ENCODE measurements around the gene DNAJB11.

Gene DNAJB11

DNA sequence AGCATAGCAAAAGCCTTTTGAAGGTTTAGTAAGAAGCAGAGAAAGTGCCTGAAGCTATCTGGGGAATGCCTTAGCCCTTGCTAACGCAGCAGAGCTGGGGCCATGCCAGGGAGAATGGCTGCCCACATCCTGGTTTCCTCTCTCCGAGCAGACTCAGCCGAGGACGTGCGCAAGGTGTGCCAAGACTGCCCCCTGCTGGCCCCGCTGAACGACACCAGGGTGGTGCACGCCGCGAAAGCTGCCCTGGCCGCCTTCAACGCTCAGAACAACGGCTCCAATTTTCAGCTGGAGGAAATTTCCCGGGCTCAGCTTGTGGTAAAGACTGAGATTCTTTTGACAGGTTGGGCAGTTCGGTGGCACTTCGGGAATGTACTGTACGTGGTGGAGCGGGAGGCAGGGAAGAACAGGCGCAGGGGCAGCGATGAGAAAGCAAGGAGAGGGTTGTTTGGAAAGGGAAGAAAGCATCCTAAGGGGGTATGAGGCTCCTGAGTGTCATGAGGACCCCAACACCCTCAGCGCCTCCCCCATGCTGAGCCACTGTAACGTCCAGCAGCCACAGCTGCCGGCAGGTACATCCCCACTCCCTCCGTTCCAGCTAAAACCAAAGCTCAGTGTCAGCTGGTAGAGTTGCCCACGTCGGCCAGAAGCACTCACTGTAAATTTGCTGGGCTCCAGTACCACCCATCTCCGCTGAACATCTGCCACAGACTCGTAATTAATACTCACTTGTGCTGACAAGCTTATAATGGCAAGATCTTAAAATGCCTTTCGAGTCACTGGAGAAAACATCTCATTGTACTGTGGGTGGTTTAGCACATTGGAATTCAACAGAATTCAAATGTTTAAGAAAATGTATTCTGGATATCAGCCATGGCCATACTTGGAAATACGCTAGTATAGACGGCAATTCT is 46.8 kb downstream of the DNAJB11 start:
- TF ChIP-seq OSR1 (CRISPR knock-in tag; IDR thresholded peaks at IDR 0.05) (no peak), ZNF70 (CRISPR knock-in tag; IDR thresholded peaks at IDR 0.05) (no peak), TOX (CRISPR knock-in tag; IDR thresholded peaks at IDR 0.05; ENCODE audit: borderline replicate concordance) (no peak), ZFP30 (CRISPR knock-in tag; IDR thresholded peaks at IDR 0.05) (no peak), GLIS3 (CRISPR knock-in tag; IDR thresholded peaks at IDR 0.05) (no peak), ZNF8 (CRISPR knock-in tag; IDR thresholded peaks at IDR 0.05) (no peak), RARB (CRISPR knock-in tag; IDR thresholded peaks at IDR 0.05) (no peak), ESRRG (CRISPR knock-in tag; IDR thresholded peaks at IDR 0.05) (no peak), ZNF565 (CRISPR knock-in tag; conservative IDR thresholded peaks at IDR 0.05; ENCODE audit: low read depth) (no peak)
- ATAC-seq, result peak; percentile 97

DNA sequence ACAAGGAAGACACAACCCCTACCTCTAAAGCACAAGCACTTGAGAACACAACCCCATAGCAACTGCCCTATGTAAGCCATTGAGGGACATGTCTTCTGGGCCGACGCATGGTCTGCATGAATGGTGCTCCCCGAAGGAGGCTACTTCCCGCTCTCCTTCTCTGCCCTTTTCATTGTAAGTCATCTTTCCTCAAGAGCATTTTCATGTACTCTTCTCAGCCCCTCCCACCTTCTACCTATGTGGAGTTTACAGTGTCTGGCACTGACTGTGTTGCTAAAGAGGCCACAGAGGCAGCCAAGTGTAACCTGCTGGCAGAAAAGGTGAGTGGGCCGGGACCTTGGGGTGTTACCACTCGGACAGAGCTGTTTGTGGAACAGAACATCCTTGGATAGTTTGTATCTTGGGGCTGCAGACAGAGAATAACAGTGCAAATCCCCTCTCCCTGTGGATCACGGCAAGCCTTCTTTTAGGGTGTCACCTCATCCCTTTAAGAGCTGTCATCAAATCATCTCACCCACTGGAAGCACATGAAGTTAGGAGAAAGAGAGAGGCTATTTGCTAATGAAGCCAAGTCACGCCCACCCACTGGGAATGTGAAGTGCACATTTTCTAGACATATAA is 47.9 kb downstream of the DNAJB11 start:
- ATAC-seq, result no peak
- TF ChIP-seq GLIS3 (CRISPR knock-in tag; IDR thresholded peaks at IDR 0.05) (no peak), CSDC2 (CRISPR knock-in tag; IDR thresholded peaks at IDR 0.05) (no peak), CSRNP3 (CRISPR knock-in tag; IDR thresholded peaks at IDR 0.05) (no peak), POU6F1 (CRISPR knock-in tag; IDR thresholded peaks at IDR 0.05; ENCODE audit: borderline replicate concordance, low read depth) (no peak), ZFP3 (CRISPR knock-in tag; IDR thresholded peaks at IDR 0.05) (no peak)

GRCh38 chr3:186619787-186620212 is 49.3 kb downstream of the DNAJB11 start:
- ATAC-seq, result no peak
- TF ChIP-seq SNAI2 (CRISPR knock-in tag; IDR thresholded peaks at IDR 0.05) (no peak), ZC3H10 (CRISPR knock-in tag; IDR thresholded peaks at IDR 0.05) (no peak), OSR1 (CRISPR knock-in tag; IDR thresholded peaks at IDR 0.05) (no peak), RARB (CRISPR knock-in tag; IDR thresholded peaks at IDR 0.05) (no peak)

DNA sequence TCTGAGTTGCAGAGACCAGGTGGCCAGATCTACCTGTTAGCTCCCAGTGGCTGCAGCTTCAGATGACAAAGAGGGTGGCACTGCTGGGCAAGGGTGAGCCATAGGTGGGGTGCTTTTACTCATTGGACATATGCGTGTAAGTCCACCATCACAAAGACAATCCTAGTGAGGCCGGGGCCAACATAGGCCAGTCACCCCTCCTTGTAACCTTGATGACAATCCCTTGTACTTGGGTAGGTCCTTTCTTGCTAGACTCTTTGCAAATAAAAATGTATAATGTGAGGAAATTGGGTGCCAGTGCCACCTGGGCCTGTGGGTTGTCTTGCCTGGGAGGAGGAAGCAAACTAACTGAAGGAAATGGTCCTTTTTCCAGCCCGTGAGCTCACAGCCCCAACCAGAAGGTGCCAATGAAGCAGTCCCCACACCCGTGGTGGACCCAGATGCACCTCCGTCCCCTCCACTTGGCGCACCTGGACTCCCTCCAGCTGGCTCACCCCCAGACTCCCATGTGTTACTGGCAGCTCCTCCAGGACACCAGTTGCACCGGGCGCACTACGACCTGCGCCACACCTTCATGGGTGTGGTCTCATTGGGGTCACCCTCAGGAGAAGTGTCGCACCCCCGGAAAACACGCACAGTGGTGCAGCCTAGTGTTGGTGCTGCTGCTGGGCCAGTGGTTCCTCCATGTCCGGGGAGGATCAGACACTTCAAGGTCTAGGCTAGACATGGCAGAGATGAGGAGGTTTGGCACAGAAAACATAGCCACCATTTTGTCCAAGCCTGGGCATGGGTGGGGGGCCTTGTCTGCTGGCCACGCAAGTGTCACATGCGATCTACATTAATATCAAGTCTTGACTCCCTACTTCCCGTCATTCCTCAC is 49.9 kb downstream of the DNAJB11 start:
- no peak for TF ChIP-seq ZC3H10 (CRISPR knock-in tag; IDR thresholded peaks at IDR 0.05)
- TF ChIP-seq ESRRG (CRISPR knock-in tag; IDR thresholded peaks at IDR 0.05), result no peak
- no peak for ATAC-seq

DNA sequence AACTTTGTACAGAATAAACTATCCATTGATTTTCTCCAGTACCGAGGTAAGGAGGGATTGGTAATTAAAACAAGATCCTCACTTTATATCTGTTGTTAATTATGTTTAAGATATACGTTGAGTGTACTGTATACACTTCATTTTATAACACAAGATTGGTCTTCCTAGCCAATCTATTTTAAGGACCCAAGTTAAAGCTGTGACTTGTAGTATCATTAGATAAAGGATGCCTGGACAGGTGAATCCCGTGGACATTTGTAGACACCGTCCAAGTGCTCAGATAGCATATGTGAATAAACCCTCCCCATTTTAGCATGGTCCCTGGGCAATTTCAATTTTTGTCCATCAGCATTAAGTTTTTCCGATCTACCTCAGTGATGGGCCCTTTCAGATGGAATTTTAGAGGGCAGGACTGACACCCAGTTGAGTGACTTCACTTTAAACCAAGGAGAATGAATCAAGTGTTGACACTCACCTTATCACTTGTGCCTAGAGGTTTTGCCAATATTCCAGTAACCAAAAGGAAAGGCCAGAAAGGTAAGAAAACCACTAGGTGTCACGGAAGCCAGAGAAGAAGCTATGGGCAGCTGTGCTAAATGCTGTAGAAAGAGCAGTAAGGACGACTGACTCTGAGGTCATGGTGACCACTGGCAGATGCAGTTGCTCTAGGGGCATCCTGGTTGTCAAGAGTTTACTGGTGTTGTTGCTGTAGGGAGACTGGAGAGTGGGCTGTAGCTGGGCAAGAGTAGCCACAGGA is 51.6 kb downstream of the DNAJB11 start:
- TF ChIP-seq RARB (CRISPR knock-in tag; IDR thresholded peaks at IDR 0.05) (no peak), CSDC2 (CRISPR knock-in tag; IDR thresholded peaks at IDR 0.05) (no peak), ZFP3 (CRISPR knock-in tag; IDR thresholded peaks at IDR 0.05) (no peak), SNAI2 (CRISPR knock-in tag; IDR thresholded peaks at IDR 0.05) (no peak), OSR1 (CRISPR knock-in tag; IDR thresholded peaks at IDR 0.05) (no peak), GLIS3 (CRISPR knock-in tag; IDR thresholded peaks at IDR 0.05) (no peak), PATZ1 (CRISPR knock-in tag; IDR thresholded peaks at IDR 0.05; ENCODE audit: borderline replicate concordance) (no peak), ZFP30 (CRISPR knock-in tag; IDR thresholded peaks at IDR 0.05) (no peak), ISL1 (CRISPR knock-in tag; IDR thresholded peaks at IDR 0.05) (no peak), ARNTL (CRISPR knock-in tag; IDR thresholded peaks at IDR 0.05; ENCODE audit: borderline replicate concordance, low read depth) (no peak), TOX (CRISPR knock-in tag; IDR thresholded peaks at IDR 0.05; ENCODE audit: borderline replicate concordance) (no peak), TCF4 (CRISPR knock-in tag; IDR thresholded peaks at IDR 0.05; ENCODE audit: borderline replicate concordance) (no peak)
- TF ChIP-seq, protein P1, sequence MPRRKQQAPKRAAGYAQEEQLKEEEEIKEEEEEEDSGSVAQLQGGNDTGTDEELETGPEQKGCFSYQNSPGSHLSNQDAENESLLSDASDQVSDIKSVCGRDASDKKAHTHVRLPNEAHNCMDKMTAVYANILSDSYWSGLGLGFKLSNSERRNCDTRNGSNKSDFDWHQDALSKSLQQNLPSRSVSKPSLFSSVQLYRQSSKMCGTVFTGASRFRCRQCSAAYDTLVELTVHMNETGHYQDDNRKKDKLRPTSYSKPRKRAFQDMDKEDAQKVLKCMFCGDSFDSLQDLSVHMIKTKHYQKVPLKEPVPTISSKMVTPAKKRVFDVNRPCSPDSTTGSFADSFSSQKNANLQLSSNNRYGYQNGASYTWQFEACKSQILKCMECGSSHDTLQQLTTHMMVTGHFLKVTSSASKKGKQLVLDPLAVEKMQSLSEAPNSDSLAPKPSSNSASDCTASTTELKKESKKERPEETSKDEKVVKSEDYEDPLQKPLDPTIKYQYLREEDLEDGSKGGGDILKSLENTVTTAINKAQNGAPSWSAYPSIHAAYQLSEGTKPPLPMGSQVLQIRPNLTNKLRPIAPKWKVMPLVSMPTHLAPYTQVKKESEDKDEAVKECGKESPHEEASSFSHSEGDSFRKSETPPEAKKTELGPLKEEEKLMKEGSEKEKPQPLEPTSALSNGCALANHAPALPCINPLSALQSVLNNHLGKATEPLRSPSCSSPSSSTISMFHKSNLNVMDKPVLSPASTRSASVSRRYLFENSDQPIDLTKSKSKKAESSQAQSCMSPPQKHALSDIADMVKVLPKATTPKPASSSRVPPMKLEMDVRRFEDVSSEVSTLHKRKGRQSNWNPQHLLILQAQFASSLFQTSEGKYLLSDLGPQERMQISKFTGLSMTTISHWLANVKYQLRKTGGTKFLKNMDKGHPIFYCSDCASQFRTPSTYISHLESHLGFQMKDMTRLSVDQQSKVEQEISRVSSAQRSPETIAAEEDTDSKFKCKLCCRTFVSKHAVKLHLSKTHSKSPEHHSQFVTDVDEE (CRISPR knock-in tag; IDR thresholded peaks at IDR 0.05), result no peak
- ATAC-seq, result no peak

Measured in SK-N-SH treated with all-trans-retinoic acid at 6 μM for 48 hours (cell line).